ENCODE results near the gene ARRB1. TPM values are rescaled to one million over a fixed set of nuclear protein-coding genes. Genes with fewer than 3 reads are reported as not detected.
A peak's percentile ranks its signal among the peaks of the same experiment; 100 is the strongest.

Gene ARRB1
- polyA plus RNA-seq = 10 to 100 TPM; 20.0 to 41.5 (median 31.1) TPM
- long read RNA-seq, donor 1, transcript ARRB1-201 (15 exons, 1,895 nt) = major isoform, 8 of 8 reads
- long read RNA-seq, donor 1, partial matches to known transcripts = 0 of 8 reads
- long read RNA-seq, donor 1, other reads (novel, unspliced or antisense) = 0 of 8 reads
- long read RNA-seq, donor 2, partial matches to known transcripts = 0 of 1 reads
- long read RNA-seq, donor 2, other reads (novel, unspliced or antisense) = 0 of 1 reads
- long read RNA-seq, donor 3, partial matches to known transcripts = 4,466 of 4,789 reads
- long read RNA-seq, donor 3, other reads (novel, unspliced or antisense) = 319 of 4,789 reads
- long read RNA-seq, donor 4 = 0 reads
- long read RNA-seq, donor 5, partial matches to known transcripts = 0 of 2 reads
- long read RNA-seq, donor 5, other reads (novel, unspliced or antisense) = 0 of 2 reads
- long read RNA-seq, donor 6, partial matches to known transcripts = 4,056 of 4,264 reads
- long read RNA-seq, donor 6, other reads (novel, unspliced or antisense) = 205 of 4,264 reads
- long read RNA-seq, donor 7 = 0 reads
- long read RNA-seq, donor 8 = 0 reads
- long read RNA-seq, donor 9 = 0 reads
- long read RNA-seq, donor 10, partial matches to known transcripts = 5 of 9 reads
- long read RNA-seq, donor 10, other reads (novel, unspliced or antisense) = 0 of 9 reads

- Histone ChIP-seq H3K27me3 (ENCODE audit: control insufficient read depth in 3 of 3, insufficient read depth in 3 of 3, low read length in 3 of 3) (no peaks in the 10 kb centered on the region), H3K9me3 (ENCODE audit: control insufficient read depth in 2 of 2, insufficient read depth in 1 of 2, low read depth in 1 of 2, low read length in 1 of 2) (no peaks in the 10 kb centered on the region), H3K4me3 (ENCODE audit: low read depth in 1 of 3, low read length in 3 of 3) (peak within 1 kb of the TSS; percentile 60 to 84 (median 76)), H3K36me3 (ENCODE audit: control insufficient read depth in 3 of 3, insufficient read depth in 2 of 3, low read depth in 1 of 3, low read length in 3 of 3) (peaks cover 0 to 25% (median 0%) of the 10 kb centered on the region in 3 donors), H3K4me1 (ENCODE audit: control insufficient read depth in 3 of 3, insufficient read depth in 2 of 3, low read depth in 1 of 3, low read length in 2 of 3) (peaks cover 5 to 55% (median 10%) of the 10 kb centered on the region in 3 donors), H3K27ac (ENCODE audit: low read depth in 1 of 3, low read length in 2 of 3) (peak within 1 kb of the TSS; percentile 89 to 95 (median 93))
- FAIRE-seq = no peak
- DNase-seq = no peak
- WGBS, 3 donors = 1 to 2% (median 1%) methylated on average over 11 to 38 of the region's 38 CpGs
Observed at GRCh38 chr11:75351541-75351790, at the start of gene ARRB1. ARRB1 (minus strand) TSS chr11:75351661; CDS start chr11:75351607, 54 bp downstream.

GRCh38 chr11:75400146-75400865, 48.8 kb upstream of the ARRB1 start:
- Histone ChIP-seq H3K27ac (ENCODE audit: low read depth in 1 of 3, low read length in 2 of 3) (peak overlapping the region; percentile 92 to 99 (median 93)), H3K27me3 (ENCODE audit: control insufficient read depth in 3 of 3, insufficient read depth in 3 of 3, low read length in 3 of 3) (no peaks in the 10 kb centered on the region), H3K4me3 (ENCODE audit: low read depth in 1 of 3, low read length in 3 of 3) (peak overlapping the region; percentile 73 to 83 (median 81)), H3K36me3 (ENCODE audit: control insufficient read depth in 3 of 3, insufficient read depth in 2 of 3, low read depth in 1 of 3, low read length in 3 of 3) (peaks cover 11 to 40% (median 25%) of the 10 kb centered on the region in 3 donors), H3K9me3 (ENCODE audit: control insufficient read depth in 2 of 2, insufficient read depth in 1 of 2, low read depth in 1 of 2, low read length in 1 of 2) (no peaks in the 10 kb centered on the region), H3K4me1 (ENCODE audit: control insufficient read depth in 3 of 3, insufficient read depth in 2 of 3, low read depth in 1 of 3, low read length in 2 of 3) (peaks cover 0 to 17% (median 0%) of the 10 kb centered on the region in 3 donors)
- no peak for FAIRE-seq
- WGBS, 3 donors = 1 to 6% (median 5%) methylated on average over 11 of the region's 11 CpGs
- peak; percentile 42 to 57 for DNase-seq

DNA sequence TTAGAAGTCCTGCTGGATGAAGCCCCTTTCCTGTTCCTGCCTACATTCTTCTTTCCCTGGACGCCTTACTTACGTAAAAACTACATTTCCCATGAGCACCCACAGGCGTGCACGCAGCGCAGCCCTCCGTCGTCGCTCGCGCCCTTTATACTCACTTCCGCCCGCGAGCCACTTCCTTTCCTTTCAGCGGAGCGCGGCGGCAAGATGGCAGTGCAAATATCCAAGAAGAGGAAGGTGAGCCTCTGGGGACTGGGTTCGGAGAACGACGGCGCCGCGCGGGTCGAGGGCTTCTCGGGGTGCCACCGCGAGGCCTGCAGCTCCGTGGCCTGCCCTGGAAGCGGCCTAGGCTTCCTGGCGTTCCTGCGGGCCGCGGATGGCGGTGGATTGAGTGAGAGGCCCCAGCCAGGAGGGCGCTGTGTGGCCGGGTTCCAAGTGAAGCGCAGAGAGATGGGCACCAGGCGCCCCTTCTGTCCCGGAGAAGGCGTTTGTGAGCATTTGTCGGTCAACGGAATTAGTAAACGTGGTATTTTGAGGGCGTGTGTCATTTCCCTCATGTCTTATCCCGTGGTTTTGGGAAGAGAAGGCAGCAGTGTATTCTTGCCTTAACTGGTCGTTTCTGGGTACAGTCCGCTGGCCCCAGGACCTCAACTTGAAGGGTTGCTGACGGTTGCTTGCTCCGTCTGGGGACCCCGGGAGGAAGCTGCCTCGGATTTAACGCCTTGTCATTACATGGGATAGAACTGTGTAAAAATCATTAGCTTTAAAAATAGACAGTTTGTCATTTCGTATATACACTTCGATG, 48.1 kb upstream of the ARRB1 start, which contains the start of gene RPS3:
Gene RPS3 (plus strand): TSS at position 175 of the 802 bp plus-strand sequence. CDS start 30 bp downstream, at position 205.
- DNase-seq = peak; percentile 94 to 98
- Histone ChIP-seq H3K36me3 (ENCODE audit: control insufficient read depth in 3 of 3, insufficient read depth in 2 of 3, low read depth in 1 of 3, low read length in 3 of 3) (peaks cover 8 to 32% (median 22%) of the 10 kb centered on the region in 3 donors), H3K9me3 (ENCODE audit: control insufficient read depth in 2 of 2, insufficient read depth in 1 of 2, low read depth in 1 of 2, low read length in 1 of 2) (no peaks in the 10 kb centered on the region), H3K4me3 (ENCODE audit: low read depth in 1 of 3, low read length in 3 of 3) (peak within 1 kb of the TSS; percentile 73 to 83 (median 81)), H3K27me3 (ENCODE audit: control insufficient read depth in 3 of 3, insufficient read depth in 3 of 3, low read length in 3 of 3) (no peaks in the 10 kb centered on the region), H3K4me1 (ENCODE audit: control insufficient read depth in 3 of 3, insufficient read depth in 2 of 3, low read depth in 1 of 3, low read length in 2 of 3) (peaks cover 0 to 17% (median 0%) of the 10 kb centered on the region in 3 donors), H3K27ac (ENCODE audit: low read depth in 1 of 3, low read length in 2 of 3) (peak within 1 kb of the TSS; percentile 92 to 99 (median 93))
- WGBS, 3 donors = 0 to 1% (median 0%) methylated on average over 48 to 55 of the region's 55 CpGs
- no peak for FAIRE-seq

DNA sequence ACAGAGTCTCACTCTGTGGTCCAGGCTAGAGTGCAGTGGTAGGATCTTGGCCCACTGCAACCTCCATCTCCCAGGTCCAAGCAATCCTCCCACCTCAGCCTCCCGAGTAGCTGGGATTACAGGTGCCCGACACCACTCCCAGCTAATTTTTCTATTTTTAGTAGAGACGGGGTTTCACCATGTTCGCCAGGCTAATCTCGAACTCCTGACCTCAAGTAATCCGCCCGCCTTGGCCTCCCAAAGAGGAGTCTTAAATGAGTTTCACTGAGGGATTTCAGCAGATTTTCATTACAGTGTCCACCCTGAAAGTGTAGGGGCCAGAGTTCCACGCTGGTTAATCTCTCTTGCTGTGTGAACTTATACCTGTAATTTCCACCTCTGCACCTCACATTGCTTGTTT, 47.4 kb upstream of the ARRB1 start:
- Histone ChIP-seq H3K4me3 (ENCODE audit: low read depth in 1 of 3, low read length in 3 of 3) (no peak overlapping the region), H3K27ac (ENCODE audit: low read depth in 1 of 3, low read length in 2 of 3) (no peak overlapping the region), H3K36me3 (ENCODE audit: control insufficient read depth in 3 of 3, insufficient read depth in 2 of 3, low read depth in 1 of 3, low read length in 3 of 3) (peaks cover 5 to 26% (median 16%) of the 10 kb centered on the region in 3 donors), H3K4me1 (ENCODE audit: control insufficient read depth in 3 of 3, insufficient read depth in 2 of 3, low read depth in 1 of 3, low read length in 2 of 3) (peaks cover 0 to 17% (median 0%) of the 10 kb centered on the region in 3 donors), H3K27me3 (ENCODE audit: control insufficient read depth in 3 of 3, insufficient read depth in 3 of 3, low read length in 3 of 3) (no peaks in the 10 kb centered on the region), H3K9me3 (ENCODE audit: control insufficient read depth in 2 of 2, insufficient read depth in 1 of 2, low read depth in 1 of 2, low read length in 1 of 2) (no peaks in the 10 kb centered on the region)
- WGBS, 3 donors = 74 to 80% (median 76%) methylated on average over 8 of the region's 8 CpGs
- no peak for DNase-seq
- FAIRE-seq = no peak

DNA sequence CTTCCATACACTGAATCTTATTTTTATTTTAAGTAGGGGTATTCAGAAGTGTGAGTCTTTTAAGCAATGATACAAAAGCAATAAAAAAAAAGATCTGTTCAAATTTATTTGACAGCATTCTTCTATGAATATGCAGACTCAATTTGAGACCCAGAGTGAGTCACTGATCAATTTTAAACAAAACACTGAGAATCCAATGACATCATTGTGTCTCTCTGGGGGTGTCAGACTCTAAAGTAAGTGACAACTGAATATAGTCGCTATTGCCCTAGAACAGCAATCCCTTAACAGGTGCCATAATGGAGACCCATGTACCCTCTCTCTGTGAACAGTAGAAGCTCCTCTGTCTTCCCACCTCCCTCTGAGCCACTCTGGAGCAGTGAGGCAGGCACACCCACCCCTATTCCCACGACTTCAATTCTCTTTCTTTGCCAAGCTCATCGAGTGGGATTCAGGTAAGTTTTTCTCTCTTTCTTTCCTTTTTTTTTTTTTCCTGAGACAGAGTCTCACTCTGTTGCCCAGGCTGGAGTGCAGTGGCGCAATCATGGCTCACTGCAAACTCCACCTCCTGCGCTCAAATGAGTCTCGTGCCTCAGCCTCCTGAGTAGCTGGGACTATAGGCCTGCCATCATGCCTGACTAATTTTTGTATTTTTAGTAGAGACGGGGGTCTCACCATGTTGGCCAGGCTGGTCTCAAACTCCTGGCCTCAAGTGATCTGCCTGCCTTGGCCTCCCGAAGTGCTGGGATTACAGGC, 42.8 kb upstream of the ARRB1 start:
- Histone ChIP-seq H3K27me3 (ENCODE audit: control insufficient read depth in 3 of 3, insufficient read depth in 3 of 3, low read length in 3 of 3) (no peaks in the 10 kb centered on the region), H3K36me3 (ENCODE audit: control insufficient read depth in 3 of 3, insufficient read depth in 2 of 3, low read depth in 1 of 3, low read length in 3 of 3) (no peaks in the 10 kb centered on the region), H3K4me3 (ENCODE audit: low read depth in 1 of 3, low read length in 3 of 3) (no peak overlapping the region), H3K9me3 (ENCODE audit: control insufficient read depth in 2 of 2, insufficient read depth in 1 of 2, low read depth in 1 of 2, low read length in 1 of 2) (no peaks in the 10 kb centered on the region), H3K27ac (ENCODE audit: low read depth in 1 of 3, low read length in 2 of 3) (no peak overlapping the region), H3K4me1 (ENCODE audit: control insufficient read depth in 3 of 3, insufficient read depth in 2 of 3, low read depth in 1 of 3, low read length in 2 of 3) (no peaks in the 10 kb centered on the region)
- 79 to 87% (median 81%) methylated on average over 8 of the region's 8 CpGs for WGBS, 3 donors
- DNase-seq (no peak), FAIRE-seq (no peak)

- FAIRE-seq (no peak), DNase-seq (no peak)
- H3K4me3 ChIP-seq (ENCODE audit: low read depth in 1 of 3, low read length in 3 of 3) = no peak overlapping the region
- WGBS, 3 donors = 84 to 88% (median 88%) methylated on average over 7 of the region's 7 CpGs
- H3K27ac ChIP-seq (ENCODE audit: low read depth in 1 of 3, low read length in 2 of 3) = no peak overlapping the region
- no peaks in the 10 kb centered on the region for H3K36me3 ChIP-seq (ENCODE audit: control insufficient read depth in 3 of 3, insufficient read depth in 2 of 3, low read depth in 1 of 3, low read length in 3 of 3)
- peaks cover 0 to 21% (median 3%) of the 10 kb centered on the region in 3 donors for H3K4me1 ChIP-seq (ENCODE audit: control insufficient read depth in 3 of 3, insufficient read depth in 2 of 3, low read depth in 1 of 3, low read length in 2 of 3)
- no peaks in the 10 kb centered on the region for H3K27me3 ChIP-seq (ENCODE audit: control insufficient read depth in 3 of 3, insufficient read depth in 3 of 3, low read length in 3 of 3)
- no peaks in the 10 kb centered on the region for H3K9me3 ChIP-seq (ENCODE audit: control insufficient read depth in 2 of 2, insufficient read depth in 1 of 2, low read depth in 1 of 2, low read length in 1 of 2)
Observed at GRCh38 chr11:75389925-75390324, 38.5 kb upstream of the ARRB1 start.

- H3K4me1 ChIP-seq (ENCODE audit: control insufficient read depth in 3 of 3, insufficient read depth in 2 of 3, low read depth in 1 of 3, low read length in 2 of 3) = peaks cover 0 to 22% (median 3%) of the 10 kb centered on the region in 3 donors
- H3K27ac ChIP-seq (ENCODE audit: low read depth in 1 of 3, low read length in 2 of 3) = peak overlapping the region in 1 of 3 donors; percentile 37
- H3K9me3 ChIP-seq (ENCODE audit: control insufficient read depth in 2 of 2, insufficient read depth in 1 of 2, low read depth in 1 of 2, low read length in 1 of 2) = no peaks in the 10 kb centered on the region
- no peak for DNase-seq
- H3K4me3 ChIP-seq (ENCODE audit: low read depth in 1 of 3, low read length in 3 of 3) = no peak overlapping the region
- no peaks in the 10 kb centered on the region for H3K36me3 ChIP-seq (ENCODE audit: control insufficient read depth in 3 of 3, insufficient read depth in 2 of 3, low read depth in 1 of 3, low read length in 3 of 3)
- 63 to 72% (median 64%) methylated on average over 11 of the region's 11 CpGs for WGBS, 3 donors
- H3K27me3 ChIP-seq (ENCODE audit: control insufficient read depth in 3 of 3, insufficient read depth in 3 of 3, low read length in 3 of 3) = no peaks in the 10 kb centered on the region
- no peak for FAIRE-seq
Observed at GRCh38 chr11:75389276-75389605, 37.8 kb upstream of the ARRB1 start.
